Measurements from ENCODE around the gene TRIM14.

Gene TRIM14, protein sequence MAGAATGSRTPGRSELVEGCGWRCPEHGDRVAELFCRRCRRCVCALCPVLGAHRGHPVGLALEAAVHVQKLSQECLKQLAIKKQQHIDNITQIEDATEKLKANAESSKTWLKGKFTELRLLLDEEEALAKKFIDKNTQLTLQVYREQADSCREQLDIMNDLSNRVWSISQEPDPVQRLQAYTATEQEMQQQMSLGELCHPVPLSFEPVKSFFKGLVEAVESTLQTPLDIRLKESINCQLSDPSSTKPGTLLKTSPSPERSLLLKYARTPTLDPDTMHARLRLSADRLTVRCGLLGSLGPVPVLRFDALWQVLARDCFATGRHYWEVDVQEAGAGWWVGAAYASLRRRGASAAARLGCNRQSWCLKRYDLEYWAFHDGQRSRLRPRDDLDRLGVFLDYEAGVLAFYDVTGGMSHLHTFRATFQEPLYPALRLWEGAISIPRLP

DNA sequence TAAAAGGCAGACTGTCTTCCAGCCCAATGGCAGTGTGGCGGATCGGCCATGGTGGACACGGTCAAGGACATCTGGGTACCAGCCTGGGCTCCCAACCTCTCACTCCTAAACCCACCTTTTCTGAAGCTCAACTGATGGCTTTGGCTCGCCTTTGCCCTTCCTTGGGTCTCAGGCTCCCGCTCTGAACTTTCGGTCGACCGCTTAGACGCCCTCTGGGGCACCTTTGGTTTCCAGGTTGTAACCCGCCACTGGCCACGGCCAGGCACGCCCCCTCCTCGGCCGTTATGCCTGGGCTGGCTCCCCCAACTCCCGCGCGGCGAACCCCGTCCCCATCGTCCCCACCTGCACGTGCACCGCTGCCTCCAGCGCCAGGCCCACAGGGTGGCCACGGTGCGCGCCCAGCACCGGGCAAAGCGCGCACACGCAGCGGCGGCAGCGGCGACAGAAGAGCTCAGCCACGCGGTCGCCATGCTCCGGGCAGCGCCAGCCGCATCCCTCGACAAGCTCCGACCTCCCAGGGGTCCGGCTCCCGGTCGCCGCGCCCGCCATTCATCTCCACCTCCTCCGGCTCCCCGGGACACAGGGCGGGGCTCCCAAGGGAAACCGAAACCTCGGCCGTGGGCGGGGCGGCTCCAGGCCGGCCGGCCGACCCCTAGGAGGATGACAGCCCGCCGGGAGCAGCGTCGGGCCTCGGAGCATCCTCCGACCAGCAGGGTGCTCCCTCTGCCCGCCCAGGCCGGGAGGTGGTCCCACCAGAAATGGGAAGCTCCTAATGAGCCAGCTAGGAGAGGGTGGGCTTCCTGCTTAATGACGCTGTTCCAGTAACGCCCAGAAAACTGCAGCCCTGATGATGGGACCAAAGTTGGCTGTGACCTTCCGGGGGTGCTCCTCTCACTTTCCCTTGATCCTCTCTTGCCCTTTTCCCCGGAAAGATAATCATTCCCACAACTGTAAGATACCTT is at the start of gene TRIM14:
Gene TRIM14, minus strand, starts transcription at position 583 of the 962 bp plus-strand sequence. Its CDS starts 34 bp downstream, at position 549.
- peak; percentile 25 to 69 for DNase-seq (ENCODE audit: low read depth in 2 of 2)

DNA sequence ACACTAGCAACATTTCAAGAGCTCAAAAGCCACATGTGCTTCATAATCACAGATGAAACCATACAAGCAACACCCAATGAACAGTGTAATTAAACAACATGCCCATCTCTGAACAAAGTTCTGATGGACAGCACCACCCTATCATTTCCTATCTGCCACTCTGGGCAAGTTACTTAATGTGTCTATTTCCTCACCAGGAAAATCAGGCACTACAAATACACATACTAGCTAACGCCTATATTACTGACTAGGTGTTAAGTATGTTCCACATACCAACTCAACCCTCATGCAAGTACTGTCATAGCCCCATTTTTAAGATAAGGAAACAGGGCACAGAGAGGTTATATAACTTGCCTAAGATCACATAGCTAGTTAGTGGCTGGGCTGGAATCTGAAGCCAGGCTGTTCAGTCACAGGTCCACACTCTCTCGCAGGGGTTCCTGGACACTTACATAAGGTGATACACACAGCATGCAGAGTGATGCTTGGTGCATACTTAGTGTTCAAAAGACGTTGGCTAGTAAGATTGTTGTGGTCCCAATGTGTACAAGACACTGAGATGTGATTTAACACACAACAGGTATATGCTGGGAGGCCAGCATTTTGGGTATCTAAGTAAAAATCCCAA is 49.2 kb upstream of the TRIM14 start:
- no peak for DNase-seq (ENCODE audit: low read depth in 2 of 2)

DNA sequence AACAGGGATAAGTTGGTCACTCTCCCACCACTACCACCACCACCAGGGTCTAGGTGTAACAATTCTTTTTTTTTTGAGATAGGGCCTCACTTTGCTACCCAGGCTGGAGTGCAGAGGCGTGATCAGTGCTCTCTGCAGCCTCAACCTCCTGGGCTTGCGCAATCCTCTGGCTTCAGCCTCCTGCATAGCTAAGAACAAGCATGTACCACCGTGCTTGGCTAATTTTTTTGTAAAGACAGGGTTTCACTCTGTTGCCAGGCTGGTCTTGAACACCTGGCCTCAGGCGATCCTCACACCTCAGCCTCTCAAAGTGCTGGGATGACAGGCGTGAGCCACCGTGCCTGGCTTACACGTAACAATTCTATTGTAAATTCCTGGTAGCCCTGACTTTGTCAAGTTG is 45.9 kb upstream of the TRIM14 start:
- no peak for DNase-seq (ENCODE audit: low read depth in 2 of 2)

DNA sequence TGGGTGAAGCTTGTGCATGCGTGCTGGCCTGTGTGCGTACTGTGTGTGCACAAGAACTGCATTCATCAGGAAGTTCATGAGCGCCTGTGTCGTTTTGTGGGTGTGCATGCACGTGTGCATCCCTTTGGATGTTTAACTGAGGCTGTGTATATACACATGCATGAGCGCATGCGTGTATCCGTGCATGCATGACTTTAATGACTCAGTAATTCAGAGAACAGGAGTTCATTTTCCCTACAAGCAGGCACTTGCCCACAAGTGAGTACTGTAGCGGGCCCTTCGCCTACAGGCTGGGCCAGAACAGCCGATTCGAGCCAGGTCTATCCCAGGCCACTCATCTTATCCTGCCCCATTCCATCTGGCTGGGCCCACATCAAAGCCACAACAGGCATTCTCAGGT is 43.6 kb upstream of the TRIM14 start:
- no peak for DNase-seq (ENCODE audit: low read depth in 2 of 2)

DNA sequence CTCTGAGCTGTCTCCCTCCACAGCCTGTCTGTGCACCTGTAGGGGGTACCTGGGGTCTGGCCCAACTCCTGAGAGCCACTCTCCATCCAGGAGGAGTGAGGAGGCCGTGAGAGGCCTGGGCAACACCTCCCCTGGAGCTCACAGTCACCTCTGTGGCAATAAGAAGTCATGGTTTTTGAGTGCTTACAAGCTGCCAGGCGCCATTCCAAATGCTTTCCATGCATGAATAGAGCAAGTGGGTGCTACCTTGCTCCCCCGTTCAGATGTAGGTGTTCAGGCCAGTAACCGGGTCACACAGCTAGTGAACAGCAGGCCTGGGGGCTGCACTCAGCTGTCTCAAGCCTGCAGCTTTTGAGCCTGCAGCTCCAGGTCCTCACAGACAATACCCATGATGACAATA is 42.8 kb upstream of the TRIM14 start:
- no peak for DNase-seq (ENCODE audit: low read depth in 2 of 2)

DNA sequence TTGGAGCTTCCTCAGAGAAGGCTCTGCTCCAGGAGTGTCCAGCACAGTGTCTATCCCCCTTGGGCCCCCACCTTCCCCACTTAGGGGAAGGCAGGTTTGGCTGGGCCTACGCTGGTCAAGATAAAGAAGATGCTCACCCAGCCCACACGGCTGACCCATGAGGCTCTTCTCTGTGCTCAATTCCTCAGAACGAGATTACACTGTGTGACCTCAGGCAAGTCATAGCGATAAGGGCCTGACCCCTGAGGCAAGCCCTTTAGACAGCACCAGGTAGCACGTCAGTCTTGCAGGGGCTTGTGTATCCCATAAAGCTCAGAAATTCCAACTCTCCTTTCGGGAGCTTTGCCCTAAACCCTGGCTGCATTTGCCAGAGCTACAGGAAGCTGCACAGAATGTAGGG is 40.8 kb upstream of the TRIM14 start:
- DNase-seq (ENCODE audit: low read depth in 2 of 2): no peak

DNA sequence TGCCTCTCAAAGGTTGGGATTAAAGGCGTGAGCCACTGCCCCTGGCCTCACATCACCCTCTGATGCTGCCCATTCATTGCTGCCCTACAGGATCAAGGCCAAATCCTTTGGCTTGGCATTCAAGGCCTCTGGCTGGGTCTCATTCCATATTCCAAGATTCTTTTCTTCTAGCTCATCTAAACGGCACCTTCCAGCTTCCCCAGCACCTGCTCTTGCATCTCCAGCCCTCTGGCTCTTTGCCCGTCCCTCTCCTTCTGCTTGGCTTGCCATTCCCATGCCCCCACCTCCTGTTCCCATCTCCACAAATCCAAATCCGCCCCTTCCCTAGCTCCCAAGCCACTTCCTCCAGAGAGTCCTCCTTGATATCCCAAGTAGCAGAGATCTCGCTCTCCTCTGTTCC is 40.3 kb upstream of the TRIM14 start:
- DNase-seq (ENCODE audit: low read depth in 2 of 2): no peak

DNA sequence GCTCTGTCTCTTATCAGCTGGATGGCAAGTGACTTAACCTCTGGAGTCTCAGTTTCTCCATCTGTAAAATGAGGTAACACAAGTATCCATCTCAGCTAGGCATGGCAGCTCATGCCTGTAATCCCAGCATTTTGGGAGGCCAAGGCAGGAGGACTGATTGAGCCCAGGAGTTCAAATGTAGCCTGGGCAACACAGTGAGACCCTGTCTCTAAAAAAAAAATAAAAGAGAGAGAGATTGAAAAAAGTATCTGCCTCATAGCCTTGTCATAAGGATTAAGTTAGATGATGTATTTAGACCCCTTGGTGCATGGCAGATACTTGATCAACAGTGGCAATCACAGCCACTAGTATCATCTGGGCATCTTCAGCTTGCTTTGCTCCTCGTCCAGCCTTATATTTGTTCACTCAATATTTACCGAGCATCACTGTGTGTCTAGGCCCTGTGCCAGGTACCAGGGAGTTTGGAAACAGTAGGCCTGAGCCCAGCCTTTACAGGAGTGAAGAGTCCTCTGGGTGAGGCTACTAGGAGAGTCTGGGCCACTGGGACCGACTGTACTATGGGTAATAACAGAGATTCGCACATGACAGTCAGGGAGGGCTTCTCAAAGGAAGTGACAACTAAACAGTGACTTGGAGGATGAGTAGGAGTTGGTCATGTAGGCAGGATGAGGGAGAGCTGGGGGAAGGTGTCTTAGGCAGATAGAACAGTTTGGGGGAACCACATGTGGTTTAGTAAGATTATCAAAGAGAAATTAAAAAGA is 39.2 kb upstream of the TRIM14 start:
- no peak for DNase-seq (ENCODE audit: low read depth in 2 of 2)

DNA sequence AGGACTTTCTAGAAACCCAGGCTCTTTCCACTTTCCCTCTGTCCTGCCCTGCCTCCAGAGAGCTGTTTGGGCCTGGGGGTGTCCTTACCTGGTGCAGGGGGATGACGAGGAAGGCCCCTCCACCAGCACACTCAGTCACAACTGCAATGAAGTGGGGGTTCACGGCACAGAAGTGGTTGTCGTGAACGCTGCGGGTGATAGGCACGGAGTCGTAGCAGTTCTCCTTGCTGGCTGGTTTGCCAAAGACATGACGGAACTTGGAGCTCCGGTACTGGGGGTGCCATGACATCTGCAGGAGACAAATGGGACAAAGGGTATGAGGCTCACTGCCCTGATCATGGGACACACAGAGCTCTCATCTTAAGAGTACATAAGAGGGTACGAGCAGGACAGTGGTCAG is 38.4 kb upstream of the TRIM14 start:
- no peak for DNase-seq (ENCODE audit: low read depth in 2 of 2)

DNA sequence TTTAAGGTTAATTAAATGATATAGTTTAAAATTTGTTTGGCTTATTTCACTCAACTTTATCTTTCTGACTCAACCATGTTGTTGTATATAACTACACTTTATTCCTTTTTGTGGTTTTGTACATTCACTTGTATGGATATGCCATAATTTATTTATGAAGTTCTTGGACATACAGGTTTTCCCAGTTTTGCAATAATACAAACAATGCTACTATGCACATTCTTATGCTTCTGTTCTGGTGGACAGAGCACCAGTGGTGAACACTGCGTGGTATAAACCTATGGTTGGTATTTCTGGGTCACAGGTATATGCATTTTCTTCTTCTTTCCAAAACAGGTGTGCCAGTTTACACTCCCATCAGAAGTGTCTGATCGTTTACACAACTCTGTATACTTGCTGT is 35.7 kb upstream of the TRIM14 start:
- no peak for DNase-seq (ENCODE audit: low read depth in 2 of 2)

DNA sequence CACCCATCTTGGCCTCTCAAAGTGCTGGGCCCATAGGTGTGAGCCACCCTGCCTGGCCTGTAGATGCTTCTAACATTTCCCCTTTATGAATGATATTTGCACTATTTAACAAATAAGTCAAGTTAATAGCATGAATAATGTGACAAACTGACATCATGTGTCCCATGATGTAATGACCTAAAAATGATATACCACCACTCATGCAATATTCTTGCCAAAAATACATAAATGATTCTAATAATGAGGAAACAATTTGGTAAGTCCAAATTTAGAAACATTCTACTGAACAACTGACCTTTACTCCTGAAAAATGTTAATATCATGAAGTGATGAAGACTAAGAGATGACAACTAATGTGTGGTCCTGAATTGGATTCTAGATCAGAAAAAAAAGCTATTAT is 33.5 kb upstream of the TRIM14 start:
- no peak for DNase-seq (ENCODE audit: low read depth in 2 of 2)

DNA sequence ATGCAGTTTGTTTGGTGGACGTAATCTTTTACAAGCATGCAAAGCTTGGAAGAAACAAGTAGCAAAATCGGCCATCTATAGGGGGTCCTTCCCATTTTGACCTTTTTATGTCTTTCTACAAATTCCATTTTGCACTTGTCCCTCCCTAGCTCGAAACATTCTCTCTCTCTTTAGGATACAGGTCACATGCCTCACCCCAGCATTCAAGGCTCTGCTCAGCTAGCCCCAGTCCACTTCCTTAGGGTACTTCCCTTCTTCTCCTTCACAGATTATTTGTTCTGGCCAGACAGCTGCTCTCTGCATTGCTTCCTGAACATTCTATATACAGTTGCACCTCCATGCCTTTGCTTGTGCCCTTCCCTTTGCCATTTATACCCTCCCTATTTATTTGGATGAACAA is 31.7 kb upstream of the TRIM14 start:
- DNase-seq (ENCODE audit: low read depth in 2 of 2): no peak

DNA sequence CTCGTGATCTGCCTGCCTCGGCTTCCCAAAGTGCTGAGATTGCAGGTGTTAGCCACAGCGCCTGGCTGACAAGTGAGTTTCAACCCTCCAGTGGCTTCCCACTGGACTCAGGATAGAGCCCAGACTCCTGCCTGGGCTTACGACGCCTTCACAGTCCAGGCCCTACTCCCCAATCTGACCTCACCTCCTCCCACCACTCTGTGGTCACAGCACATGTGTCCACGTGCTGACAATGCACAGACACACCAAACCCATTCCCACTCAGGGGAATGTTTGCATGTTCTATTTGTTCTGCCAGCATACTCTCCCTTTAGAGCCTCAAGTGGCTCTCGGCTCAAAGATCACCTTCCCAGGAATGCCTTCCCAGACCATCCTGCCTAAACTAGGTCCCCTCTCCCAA is 31.1 kb upstream of the TRIM14 start:
- DNase-seq (ENCODE audit: low read depth in 2 of 2): no peak

DNA sequence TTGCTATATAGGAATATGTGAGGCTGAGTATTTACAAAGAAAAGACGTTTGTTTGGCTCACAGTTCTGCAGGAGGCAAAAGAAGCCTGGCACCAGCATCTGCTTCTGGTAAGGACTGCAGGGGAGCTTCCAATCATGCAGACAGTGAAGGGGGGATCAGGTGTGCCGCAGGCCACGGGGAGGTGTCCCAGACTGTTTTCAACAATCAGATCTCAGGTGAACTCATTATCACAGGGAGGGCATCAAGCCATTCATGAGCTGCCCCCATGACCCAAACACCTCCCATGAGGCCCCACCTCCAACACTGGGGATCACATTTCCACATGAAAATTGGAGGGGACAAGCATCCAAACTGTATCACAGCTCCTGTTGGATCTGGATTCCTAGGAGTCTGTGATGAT is 30.4 kb upstream of the TRIM14 start:
- no peak for DNase-seq (ENCODE audit: low read depth in 2 of 2)

DNA sequence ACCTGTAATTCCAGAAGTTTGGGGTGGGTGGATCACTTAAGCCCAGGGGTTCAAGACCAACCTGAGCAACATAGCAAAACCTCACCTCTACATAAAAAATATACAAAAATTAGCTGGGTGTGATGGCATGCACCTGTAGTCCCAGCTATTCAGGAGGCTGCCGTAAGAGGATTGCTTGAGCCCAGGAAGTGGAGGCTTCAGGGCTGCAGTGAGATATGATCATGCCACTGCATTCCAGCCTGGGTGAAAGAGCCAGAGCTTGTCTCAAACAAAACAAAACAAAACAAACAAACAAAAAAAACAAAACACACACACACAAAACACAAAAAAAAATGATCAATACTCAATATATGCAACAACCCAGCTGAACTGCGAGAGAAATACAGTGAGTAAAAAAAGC is 29.5 kb upstream of the TRIM14 start:
- DNase-seq (ENCODE audit: low read depth in 2 of 2): no peak

DNA sequence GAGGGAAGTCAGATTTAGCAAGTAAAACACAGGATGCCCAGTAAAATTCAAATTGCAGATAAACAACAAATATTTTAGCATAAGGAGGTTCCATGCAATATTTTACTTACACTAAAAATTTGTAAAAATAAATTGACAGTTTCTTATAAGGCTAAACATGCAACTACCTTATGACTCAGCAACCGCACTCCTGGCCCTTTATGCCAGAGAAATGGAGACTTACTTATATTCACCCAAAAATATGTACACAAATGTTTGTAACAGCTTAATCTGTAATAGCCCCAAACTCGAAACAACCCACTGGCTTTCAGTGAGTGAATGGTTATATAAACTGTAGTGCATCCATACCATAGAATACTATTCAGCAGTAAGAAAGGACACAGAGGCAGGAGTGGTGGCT is 28.6 kb upstream of the TRIM14 start:
- DNase-seq (ENCODE audit: low read depth in 2 of 2): no peak

DNA sequence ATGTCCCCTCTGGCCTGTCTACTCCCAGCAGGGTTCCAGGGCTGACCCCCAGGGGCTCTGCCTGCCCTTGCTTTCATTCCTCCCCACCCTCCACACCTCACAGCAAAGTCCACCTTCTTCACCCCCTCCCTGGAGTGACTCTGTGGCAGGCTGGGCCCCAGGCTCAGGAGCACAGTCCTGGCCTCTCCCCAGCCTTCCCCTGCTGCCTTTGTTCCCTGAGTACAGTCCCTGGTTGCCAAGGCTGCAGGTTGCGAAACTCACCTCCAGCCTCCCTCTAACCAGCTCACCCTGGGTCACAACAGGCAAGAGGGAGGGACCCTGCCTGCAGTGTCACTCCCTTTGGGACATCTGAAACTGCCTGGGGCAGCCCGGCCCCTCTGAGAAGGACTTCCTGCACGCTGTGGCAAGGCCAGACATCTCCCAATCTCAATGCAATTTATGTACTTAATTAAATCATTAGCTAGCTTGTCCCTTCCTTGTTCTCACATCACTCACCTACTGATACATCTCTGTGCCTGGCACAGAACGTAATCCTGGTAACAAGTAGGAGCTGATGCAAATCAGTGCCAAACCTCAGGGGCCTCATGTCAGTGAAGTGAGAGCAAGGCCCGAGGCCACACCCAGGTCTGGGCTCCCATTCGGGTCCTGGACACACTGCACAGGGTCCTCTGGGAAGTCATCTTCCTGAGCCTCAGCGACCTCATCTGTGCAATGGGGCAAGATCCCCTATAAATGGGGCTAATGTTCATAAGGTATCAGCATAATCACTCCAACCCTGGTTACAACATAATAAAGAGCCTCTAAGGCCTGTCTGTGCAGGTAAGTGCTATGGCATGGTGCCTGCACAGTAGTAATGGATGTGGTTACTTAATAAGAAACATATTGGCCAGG is 27.3 kb upstream of the TRIM14 start:
- DNase-seq (ENCODE audit: low read depth in 2 of 2): no peak

DNA sequence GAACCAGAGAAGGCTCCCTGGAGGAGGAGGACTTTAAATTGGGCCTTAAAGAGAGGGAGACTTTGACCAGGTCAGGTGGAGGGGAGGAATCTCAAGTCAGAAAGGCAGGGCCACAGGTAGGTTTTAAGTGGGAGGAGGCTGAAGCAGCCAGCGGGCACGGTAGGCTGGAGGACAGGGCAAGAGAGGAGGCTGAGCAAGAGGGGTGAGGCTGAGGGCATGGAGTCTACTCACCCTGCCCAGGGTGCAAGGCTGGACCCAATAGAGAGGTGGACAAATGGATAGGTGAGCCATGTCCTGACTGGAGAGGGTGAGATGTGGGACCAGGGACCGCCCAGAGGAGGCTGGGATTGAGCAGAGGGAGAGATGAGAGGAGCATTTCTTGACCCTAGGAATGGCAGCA is 25.6 kb upstream of the TRIM14 start:
- no peak for DNase-seq (ENCODE audit: low read depth in 2 of 2)

DNA sequence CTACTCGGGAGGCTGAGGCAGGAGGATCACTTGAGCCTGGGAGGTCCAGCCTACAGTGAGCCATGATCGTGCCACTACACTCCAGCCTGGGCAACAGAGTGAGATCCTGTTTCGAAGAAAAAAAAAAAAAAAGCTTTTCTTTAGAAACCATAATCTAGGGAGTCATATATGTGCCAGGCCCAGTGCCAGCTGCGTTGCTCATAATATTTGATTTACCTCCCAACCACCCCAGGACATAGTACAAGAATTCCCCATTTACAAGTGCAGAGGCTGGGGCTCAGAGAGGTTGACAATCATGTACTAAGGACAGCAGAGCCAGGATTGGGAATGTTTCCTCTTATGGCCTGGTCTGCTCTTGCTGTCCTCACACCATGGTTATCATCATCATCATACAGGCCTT is 25.1 kb upstream of the TRIM14 start:
- DNase-seq (ENCODE audit: low read depth in 2 of 2): no peak

DNA sequence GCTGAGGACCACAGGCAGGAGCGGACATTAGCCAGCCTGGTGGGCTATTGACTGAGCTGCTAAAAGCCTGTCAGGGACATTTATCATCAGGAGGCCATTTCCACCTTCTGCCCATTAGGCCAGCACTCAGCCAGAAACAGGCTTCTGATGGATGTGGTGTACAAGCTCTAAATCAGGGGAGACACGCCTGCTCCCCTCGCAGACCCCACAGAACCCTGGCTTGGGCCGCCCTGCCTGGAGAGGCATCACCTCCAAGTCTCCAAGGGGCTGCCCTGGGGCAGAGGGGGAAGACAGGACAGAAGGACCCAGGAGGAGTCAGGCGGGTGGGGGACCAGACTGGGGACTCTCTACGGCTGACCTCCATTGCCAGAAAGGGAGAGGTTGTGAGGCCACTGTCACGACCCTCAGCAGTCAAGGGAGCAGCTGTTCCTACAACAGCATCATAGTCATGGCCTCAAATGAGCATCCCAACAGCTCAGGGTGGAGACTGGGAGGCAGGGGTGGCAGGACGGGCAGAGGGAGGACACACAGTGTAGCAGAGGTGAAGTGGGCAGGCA is 24.0 kb upstream of the TRIM14 start:
- DNase-seq (ENCODE audit: low read depth in 2 of 2): no peak

Data from stimulated activated CD4-positive, alpha-beta T cell treated with anti-CD3 and anti-CD28 coated beads, Interleukin-12 subunit alpha, Interleukin-12 subunit beta, amount 100 ng/mL, for 24 hours (primary cell).